GM23248 (cell line): ENCODE data around the gene COG7.

ENCODE experiments used
- EZH2 ChIP-seq: fragments of 200-600 bp; sonication (generic); IDR thresholded peaks from 2 replicates; pipeline ENCODE4 v1.6.1; 2018; ENCODE audit warnings: antibody characterized with exemption, mild to moderate bottlenecking; ENCODE audit not compliant: insufficient read depth, poor library complexity, severe bottlenecking
- EZH2phosphoT487 ChIP-seq: fragments of 200-600 bp; sonication (generic); IDR thresholded peaks from 2 replicates; pipeline ENCODE4 v1.6.1; 2018; ENCODE audit warnings: antibody characterized with exemption, moderate library complexity, mild to moderate bottlenecking, low read depth; ENCODE audit not compliant: insufficient read depth

DNA sequence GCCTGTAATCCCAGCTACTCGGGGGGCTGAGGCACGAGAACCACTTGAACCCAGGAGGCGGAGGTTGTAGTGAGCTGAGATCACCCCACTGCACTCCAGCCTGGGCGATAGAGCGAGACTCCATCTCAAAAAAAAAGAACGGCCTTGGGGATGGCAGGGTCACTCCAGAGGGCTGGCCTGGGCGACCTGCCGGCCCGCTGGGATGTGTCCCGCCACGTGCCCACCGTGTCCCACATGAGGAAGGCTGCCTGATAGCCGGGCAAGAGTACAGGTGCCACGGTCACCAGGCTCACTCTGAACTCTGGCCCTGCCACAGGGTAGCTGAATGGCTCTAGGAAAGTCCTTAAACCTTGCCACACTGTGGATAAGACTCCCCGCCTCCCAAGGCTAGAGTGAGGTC lies 67.5 kb downstream of the COG7 start:
- no peak for TF ChIP-seq EZH2
- no peak for TF ChIP-seq EZH2phosphoT487
